ENCODE data around the gene CACNA1E. TPM values are rescaled to one million over a fixed set of nuclear protein-coding genes. Genes with fewer than 3 reads are reported as not detected.

Gene CACNA1E
- polyA plus RNA-seq, 3 donors from 2014 or later: not detected

DNA sequence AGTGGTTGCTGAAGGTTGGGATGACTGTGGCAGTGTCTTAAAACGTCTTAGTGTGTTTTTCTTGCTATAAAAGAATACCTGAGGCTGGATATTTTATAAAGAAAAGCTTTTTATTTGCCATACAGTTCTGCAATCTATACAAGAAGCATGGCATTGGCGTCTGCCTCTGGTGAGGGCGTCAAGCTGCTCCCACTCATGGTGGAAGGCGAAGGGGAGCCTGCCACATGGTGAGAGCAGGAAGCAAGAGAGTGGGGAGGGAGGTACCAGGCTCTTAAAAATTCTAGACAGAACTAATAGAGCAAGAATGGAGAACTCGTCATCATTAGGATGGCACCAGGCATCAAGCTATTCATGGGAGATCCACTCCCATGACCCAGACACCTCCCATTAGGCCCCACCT, 140.5 kb downstream of the CACNA1E start:
- peaks cover 0 to 4% (median 0%) of the 10 kb centered on the region in 6 donors for H3K9me3 Mint-ChIP-seq
- H3K4me1 Mint-ChIP-seq: no peaks in the 10 kb centered on the region
- peaks cover 0 to 4% (median 2%) of the 10 kb centered on the region in 3 donors for H3K27me3 Mint-ChIP-seq (ENCODE audit: low read depth in 3 of 3)
- H3K36me3 Mint-ChIP-seq: no peaks in the 10 kb centered on the region
- no peak for DNase-seq
- no peak overlapping the region for H3K4me3 Mint-ChIP-seq
- H3K27ac Mint-ChIP-seq: no peak overlapping the region

DNA sequence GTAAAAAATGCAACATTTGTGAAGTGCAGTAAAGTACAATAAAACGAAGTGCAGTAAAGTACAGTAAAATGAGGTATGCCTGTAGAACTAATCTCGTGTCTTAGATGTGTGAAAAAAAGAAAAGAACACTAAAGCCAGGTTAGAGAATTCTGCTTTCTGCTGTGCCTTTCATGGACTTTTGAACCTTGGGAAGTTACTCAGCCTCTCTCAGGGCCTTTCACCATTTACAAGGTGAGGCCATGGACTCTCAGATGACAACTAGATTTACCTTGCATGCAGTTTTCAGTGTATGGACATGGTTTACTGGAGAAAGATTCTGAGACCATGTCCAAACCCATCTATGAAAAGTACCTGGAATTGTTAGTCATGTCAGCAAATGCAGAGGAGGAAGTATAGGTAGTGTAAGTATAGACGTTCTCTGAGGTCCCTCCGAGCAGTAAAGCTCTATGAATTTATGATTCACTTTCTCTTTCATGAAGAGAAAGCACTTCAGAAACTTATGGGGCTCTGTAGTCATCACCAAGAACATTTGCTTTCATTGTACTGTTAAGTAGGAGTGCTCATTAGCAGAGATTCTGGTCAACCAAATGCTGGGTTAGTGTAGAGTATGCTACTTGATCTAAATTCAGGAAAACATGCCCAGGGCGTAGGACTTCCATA, 143.1 kb downstream of the CACNA1E start:
- peaks cover 0 to 4% (median 0%) of the 10 kb centered on the region in 6 donors for H3K9me3 Mint-ChIP-seq
- peaks cover 0 to 7% (median 5%) of the 10 kb centered on the region in 3 donors for H3K27me3 Mint-ChIP-seq (ENCODE audit: low read depth in 3 of 3)
- H3K36me3 Mint-ChIP-seq: no peaks in the 10 kb centered on the region
- no peaks in the 10 kb centered on the region for H3K4me1 Mint-ChIP-seq
- H3K4me3 Mint-ChIP-seq: no peak overlapping the region
- no peak overlapping the region for H3K27ac Mint-ChIP-seq
- no peak for DNase-seq

DNA sequence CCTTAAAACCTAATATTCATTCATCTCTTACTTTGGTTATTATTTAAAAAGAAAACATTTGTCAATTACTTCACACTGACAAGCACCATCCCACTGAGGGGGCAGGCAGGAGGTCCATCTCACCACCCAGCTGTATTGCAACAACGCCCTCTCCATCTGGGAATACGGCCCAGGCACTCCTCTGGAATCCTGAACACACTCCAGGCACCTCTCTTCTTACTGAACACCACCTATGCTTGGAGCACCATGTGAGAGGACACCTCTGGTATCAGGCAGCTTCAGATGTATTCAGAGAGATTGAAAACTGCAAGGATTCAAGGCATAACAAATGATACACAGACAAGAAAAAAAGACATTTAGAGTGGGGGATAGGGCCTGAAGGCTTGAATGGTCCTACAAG, 147.1 kb downstream of the CACNA1E start:
- Mint-ChIP-seq H3K4me3 (no peak overlapping the region), H3K36me3 (no peaks in the 10 kb centered on the region), H3K27ac (no peak overlapping the region), H3K27me3 (ENCODE audit: low read depth in 3 of 3) (peaks cover 0 to 10% (median 5%) of the 10 kb centered on the region in 3 donors), H3K9me3 (peaks cover 0 to 2% (median 0%) of the 10 kb centered on the region in 6 donors), H3K4me1 (no peaks in the 10 kb centered on the region)
- no peak for DNase-seq

DNA sequence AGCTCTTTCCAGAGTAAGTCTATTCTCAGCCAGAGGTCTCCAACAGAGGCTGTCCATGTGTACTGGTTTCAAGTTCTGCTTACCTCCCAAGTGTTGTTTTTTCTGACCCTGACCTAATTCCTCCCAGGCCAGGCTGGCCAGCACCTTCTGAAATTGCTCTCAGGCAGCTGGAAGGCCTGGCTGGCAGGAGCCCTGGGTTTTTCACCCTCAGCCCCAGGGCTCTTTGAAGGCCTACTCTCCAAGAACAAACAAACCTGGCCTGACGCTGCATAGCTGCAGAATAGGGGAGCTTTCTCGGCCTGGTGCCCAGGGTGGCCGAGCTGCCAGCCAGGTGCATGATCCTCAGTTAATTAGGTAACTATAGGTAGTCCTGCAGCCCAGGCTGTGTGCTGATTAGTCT, 147.5 kb downstream of the CACNA1E start:
- Mint-ChIP-seq H3K9me3 (no peaks in the 10 kb centered on the region), H3K36me3 (no peaks in the 10 kb centered on the region), H3K27ac (no peak overlapping the region), H3K27me3 (ENCODE audit: low read depth in 3 of 3) (peaks cover 0 to 10% (median 5%) of the 10 kb centered on the region in 3 donors), H3K4me3 (no peak overlapping the region), H3K4me1 (no peaks in the 10 kb centered on the region)
- DNase-seq: no peak

DNA sequence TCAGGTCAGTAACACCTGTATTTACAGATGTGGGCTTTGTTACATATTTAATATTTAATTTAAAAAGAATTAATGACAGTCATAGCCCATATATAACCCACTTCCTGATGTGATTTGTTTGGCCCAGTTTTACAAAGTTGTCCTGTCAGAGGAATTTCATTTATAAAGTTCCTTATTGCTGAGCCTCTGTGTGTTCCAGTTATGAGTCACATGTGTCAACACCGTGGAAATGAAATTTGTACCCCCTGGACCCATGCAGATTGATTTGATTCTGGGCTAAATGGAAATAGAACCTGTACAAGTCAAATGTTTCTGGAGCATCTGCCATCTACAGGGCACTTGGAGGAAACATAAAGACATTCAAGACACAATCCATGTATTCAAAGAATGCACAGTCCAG, 149.2 kb downstream of the CACNA1E start:
- H3K9me3 Mint-ChIP-seq: no peaks in the 10 kb centered on the region
- no peak for DNase-seq
- H3K4me1 Mint-ChIP-seq: no peaks in the 10 kb centered on the region
- peaks cover 0 to 12% (median 5%) of the 10 kb centered on the region in 3 donors for H3K27me3 Mint-ChIP-seq (ENCODE audit: low read depth in 3 of 3)
- H3K36me3 Mint-ChIP-seq: no peaks in the 10 kb centered on the region
- H3K27ac Mint-ChIP-seq: no peak overlapping the region
- H3K4me3 Mint-ChIP-seq: no peak overlapping the region

DNA sequence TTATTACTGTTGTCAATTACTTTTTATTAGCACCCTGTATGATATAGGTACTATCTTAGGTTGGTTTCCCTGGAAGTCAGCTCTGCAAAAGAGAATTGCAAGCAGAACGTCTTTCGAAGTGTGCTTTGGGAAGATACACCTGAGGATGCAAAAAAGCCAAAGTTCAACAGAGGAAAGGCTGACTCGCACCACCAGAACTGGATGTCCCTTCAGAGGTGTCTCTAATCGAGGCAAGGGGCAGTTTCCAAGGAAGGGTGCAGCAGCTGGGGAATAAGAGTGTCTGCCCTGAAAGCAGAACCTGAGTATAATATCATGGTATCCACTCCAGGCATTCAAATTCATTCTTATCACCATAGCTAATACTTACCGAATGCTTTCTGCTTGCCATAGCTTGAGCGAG, 149.6 kb downstream of the CACNA1E start:
- no peaks in the 10 kb centered on the region for H3K36me3 Mint-ChIP-seq
- H3K4me1 Mint-ChIP-seq: no peaks in the 10 kb centered on the region
- H3K4me3 Mint-ChIP-seq: no peak overlapping the region
- peaks cover 0 to 1% (median 0%) of the 10 kb centered on the region in 6 donors for H3K9me3 Mint-ChIP-seq
- H3K27me3 Mint-ChIP-seq (ENCODE audit: low read depth in 3 of 3): peaks cover 0 to 13% (median 5%) of the 10 kb centered on the region in 3 donors
- no peak overlapping the region for H3K27ac Mint-ChIP-seq
- DNase-seq: no peak

DNA sequence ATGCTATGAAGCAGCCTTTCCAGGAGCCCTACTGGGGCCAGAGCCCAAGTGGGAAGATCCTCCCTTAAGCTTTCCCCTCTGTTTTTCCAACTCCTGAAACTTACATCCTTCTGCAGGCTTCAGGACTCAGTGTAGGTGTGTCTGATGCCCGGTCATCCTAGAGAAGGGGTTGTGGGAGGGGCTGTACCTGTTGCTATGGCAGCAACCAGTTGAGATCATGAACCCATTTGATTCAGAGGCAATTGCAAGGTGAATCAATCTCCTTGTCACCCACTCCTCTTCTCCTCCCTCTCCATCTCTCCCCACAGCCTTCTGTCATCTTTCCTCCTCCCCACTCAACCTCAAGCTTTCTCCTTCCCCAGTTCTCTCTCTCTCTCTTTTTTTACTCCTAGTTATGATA, 151.8 kb downstream of the CACNA1E start:
- Mint-ChIP-seq H3K27me3 (ENCODE audit: low read depth in 3 of 3) (peaks cover 0 to 8% (median 4%) of the 10 kb centered on the region in 3 donors), H3K36me3 (no peaks in the 10 kb centered on the region), H3K4me3 (no peak overlapping the region), H3K9me3 (peaks cover 0 to 1% (median 0%) of the 10 kb centered on the region in 6 donors), H3K4me1 (no peaks in the 10 kb centered on the region), H3K27ac (no peak overlapping the region)
- DNase-seq: no peak

DNA sequence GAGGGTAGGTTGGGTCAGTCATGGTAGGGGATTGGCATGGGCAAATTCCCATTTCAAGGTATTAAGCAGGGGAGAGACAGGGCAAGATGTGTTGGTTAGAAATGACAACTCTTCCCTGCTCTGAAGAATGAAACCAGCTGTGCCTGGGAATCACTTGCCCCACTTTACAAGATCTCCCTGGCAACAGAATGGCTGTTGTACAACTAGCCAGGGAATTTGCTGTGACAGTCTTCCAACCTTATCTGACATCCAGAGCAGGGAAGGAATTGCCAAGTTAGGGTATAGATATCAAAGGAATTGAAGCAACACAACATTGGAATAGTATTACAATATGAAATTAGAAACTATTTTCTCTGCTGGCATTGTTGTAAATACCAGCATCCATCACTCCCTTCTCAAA, 154.7 kb downstream of the CACNA1E start:
- Mint-ChIP-seq H3K27ac (no peak overlapping the region), H3K4me1 (no peaks in the 10 kb centered on the region), H3K4me3 (no peak overlapping the region), H3K27me3 (ENCODE audit: low read depth in 3 of 3) (peaks cover 2 to 8% (median 4%) of the 10 kb centered on the region in 3 donors), H3K9me3 (peaks cover 0 to 3% (median 0%) of the 10 kb centered on the region in 6 donors), H3K36me3 (no peaks in the 10 kb centered on the region)
- no peak for DNase-seq

DNA sequence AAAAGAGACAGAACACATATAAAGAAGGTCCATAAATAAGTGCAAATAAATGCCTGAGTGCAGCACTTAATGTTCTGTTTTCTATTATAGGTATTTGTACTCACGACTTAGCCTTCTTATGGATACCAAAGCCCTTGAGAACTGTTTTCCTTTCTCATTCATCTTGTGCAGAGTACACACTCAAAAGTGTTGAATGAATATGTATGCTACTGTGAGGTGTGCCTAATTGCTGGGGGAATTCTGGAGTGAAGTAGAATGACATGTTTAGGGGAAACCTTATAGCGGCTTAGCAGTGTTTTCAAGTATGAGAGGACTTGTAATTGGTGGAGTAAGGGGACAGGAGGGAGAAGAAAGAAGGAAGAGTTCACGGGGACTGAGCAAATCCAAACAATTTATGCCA, 157.6 kb downstream of the CACNA1E start:
- peaks cover 2 to 12% (median 5%) of the 10 kb centered on the region in 3 donors for H3K27me3 Mint-ChIP-seq (ENCODE audit: low read depth in 3 of 3)
- no peak for DNase-seq
- H3K27ac Mint-ChIP-seq: no peak overlapping the region
- H3K4me3 Mint-ChIP-seq: no peak overlapping the region
- H3K9me3 Mint-ChIP-seq: peaks cover 0 to 3% (median under 1%) of the 10 kb centered on the region in 6 donors
- H3K4me1 Mint-ChIP-seq: no peaks in the 10 kb centered on the region
- no peaks in the 10 kb centered on the region for H3K36me3 Mint-ChIP-seq

DNA sequence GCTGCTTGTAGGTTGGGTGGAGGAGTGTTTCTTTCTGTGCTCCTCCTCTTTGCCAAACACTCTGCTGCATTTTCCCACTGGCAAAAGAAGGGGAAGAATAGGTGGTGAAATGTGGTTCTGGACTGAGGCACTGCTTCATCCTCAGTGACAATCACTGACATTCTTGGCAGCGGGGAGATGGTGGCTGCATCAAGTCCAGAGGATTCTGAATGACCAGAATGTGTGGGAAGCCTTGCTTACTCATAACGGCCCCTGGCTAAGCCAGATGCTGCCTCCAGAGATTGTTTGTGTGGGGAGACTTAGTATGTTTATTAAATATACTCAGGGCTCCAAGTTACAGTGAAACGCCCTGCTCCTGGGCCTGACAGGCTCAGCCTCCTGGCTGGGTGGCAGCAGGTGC, 160.3 kb downstream of the CACNA1E start:
- Mint-ChIP-seq H3K27me3 (ENCODE audit: low read depth in 3 of 3) (peaks cover 4 to 9% (median 7%) of the 10 kb centered on the region in 3 donors), H3K4me3 (no peak overlapping the region), H3K4me1 (no peaks in the 10 kb centered on the region), H3K27ac (no peak overlapping the region), H3K9me3 (peaks cover 0 to 5% (median 0%) of the 10 kb centered on the region in 6 donors), H3K36me3 (no peaks in the 10 kb centered on the region)
- DNase-seq: no peak

DNA sequence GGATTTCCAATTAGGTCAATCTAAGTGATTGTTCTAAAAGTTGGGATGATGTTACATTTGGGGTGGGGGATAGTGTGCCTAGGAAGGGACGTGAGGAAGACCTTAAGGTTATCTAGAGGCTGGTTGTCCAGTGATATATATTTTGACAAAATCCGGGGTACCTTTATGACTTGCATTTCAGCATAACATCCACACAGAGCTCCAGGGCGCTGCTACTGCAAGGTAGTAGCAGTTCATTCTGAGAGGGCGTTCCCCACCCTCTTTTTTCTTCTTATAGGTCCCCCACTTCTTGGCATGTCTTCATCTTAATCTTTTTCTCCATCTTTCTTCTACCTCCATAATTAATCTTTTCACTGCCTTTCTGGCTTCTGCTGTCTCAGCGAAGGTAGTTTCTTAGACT, 161.9 kb downstream of the CACNA1E start:
- Mint-ChIP-seq H3K27me3 (ENCODE audit: low read depth in 3 of 3) (peaks cover 4 to 9% (median 5%) of the 10 kb centered on the region in 3 donors), H3K4me1 (no peaks in the 10 kb centered on the region), H3K4me3 (no peak overlapping the region), H3K9me3 (peaks cover 0 to 8% (median 0%) of the 10 kb centered on the region in 6 donors), H3K36me3 (no peaks in the 10 kb centered on the region), H3K27ac (no peak overlapping the region)
- DNase-seq: no peak

DNA sequence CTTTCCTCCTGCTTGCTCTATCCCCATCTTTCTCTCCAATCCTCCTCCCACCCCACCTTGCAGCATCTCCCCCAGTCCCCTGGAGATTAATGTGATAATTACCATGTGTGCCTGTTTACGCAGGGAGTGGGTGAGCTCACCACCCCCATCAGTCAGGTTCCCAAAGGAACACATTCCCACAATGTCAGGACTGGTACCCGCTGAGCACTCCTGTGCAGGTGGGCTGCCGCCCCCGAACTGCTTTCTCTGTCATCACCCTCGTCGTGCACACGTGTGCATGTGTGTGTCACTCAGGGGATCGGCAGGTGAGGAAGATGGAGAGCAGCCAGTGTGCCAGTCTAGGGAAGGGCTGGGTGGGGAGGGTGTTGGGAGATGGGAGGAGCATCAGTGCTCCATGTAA, 163.4 kb downstream of the CACNA1E start:
- no peaks in the 10 kb centered on the region for H3K36me3 Mint-ChIP-seq
- H3K4me3 Mint-ChIP-seq: no peak overlapping the region
- DNase-seq: no peak
- H3K27me3 Mint-ChIP-seq (ENCODE audit: low read depth in 3 of 3): peaks cover 2 to 9% (median 7%) of the 10 kb centered on the region in 3 donors
- H3K4me1 Mint-ChIP-seq: no peaks in the 10 kb centered on the region
- H3K27ac Mint-ChIP-seq: no peak overlapping the region
- H3K9me3 Mint-ChIP-seq: peaks cover 0 to 5% (median 0%) of the 10 kb centered on the region in 6 donors

DNA sequence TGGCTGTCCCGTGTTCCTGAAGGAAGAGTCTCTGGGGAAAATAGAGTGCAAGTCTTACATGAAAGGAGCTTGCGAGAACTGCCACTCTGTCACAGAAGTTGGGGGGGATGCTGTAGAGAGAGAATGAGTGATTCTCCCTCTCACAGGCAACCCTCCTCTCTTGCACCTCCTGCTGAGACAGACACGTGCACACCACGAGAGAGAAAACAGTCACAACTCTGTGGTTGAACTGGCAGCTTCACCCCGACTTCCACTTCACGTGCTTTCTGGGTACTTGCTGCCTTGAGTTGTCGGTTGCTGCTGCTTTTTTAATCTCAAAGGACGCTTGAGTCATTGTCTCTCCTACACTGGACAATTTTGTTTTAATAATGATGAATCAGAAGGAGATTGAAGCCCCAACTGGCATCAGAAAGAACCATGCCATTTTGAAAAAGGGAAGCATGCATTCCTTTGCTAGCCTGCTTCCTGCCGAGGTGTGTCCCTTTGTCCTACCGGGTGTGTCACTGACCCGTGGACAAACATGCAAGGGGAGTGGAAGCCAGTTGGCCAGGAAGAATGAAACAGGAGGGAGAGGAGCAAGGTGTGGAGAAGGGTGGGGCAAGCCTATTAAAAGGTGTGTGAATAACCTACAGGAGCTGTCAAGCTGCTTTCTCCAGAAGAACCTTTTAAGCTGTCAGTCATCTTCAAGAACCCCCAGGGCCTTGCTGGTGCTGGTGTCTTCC, 164.2 kb downstream of the CACNA1E start:
- no peak overlapping the region for H3K27ac Mint-ChIP-seq
- no peaks in the 10 kb centered on the region for H3K36me3 Mint-ChIP-seq
- H3K4me3 Mint-ChIP-seq: no peak overlapping the region
- H3K4me1 Mint-ChIP-seq: no peaks in the 10 kb centered on the region
- H3K27me3 Mint-ChIP-seq (ENCODE audit: low read depth in 3 of 3): peaks cover 2 to 9% (median 7%) of the 10 kb centered on the region in 3 donors
- DNase-seq: no peak
- H3K9me3 Mint-ChIP-seq: peaks cover 0 to 6% (median 2%) of the 10 kb centered on the region in 6 donors

DNA sequence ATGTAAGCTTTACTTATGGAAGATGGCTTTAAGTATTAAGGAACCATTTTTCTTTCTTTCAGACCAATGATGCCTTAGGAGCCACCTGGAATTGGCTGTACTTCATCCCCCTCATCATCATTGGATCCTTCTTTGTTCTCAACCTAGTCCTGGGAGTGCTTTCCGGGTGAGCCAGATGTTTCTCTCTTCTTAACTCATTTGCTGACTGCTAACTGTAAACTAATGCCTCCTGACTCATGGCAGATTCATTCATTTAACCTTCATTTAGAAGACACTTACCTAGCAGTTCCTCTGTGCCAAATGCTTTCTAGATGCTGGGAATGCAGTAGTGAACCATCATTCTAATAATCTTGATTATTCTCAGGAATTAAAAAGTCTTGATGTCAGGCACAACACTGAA, 168.0 kb downstream of the CACNA1E start:
- DNase-seq: no peak
- Mint-ChIP-seq H3K4me1 (no peaks in the 10 kb centered on the region), H3K27ac (no peak overlapping the region), H3K36me3 (no peaks in the 10 kb centered on the region), H3K9me3 (peaks cover 0 to 7% (median 4%) of the 10 kb centered on the region in 6 donors), H3K27me3 (ENCODE audit: low read depth in 3 of 3) (peaks cover 0 to 7% (median 2%) of the 10 kb centered on the region in 3 donors), H3K4me3 (no peak overlapping the region)
